BJ (cell line): ENCODE results near the gene CASP7. TPM values are rescaled to one million over a fixed set of nuclear protein-coding genes. Genes with fewer than 3 reads are reported as not detected.
"Not testable (repeated sequence)": the region's sequence is repeated elsewhere in the genome, so short reads cannot be mapped to it uniquely, and the experiment has no call there.

Experiments used
- CTCF ChIA-PET: fragments of 350-600 bp; formaldehyde crosslinking; extraction: SDS; loops from one replicate; lab custom pipeline; 2021; ENCODE audit warnings: antibody characterized with exemption, inconsistent platforms; lab: Yijun Ruan, JAX
- POLR2A ChIA-PET: fragments of 300-600 bp; sonication (Branson Sonifier 250); formaldehyde crosslinking; extraction: SDS; loops from one replicate; lab custom pipeline; 2021; ENCODE audit warnings: antibody characterized with exemption; lab: Charles Lee
- DNase-seq: peaks from one replicate; pipeline ENCODE4 v3.0.0-alpha.2; 2011; ENCODE audit warnings: low read depth
- H3K27me3 ChIP-seq: 2 replicates; pipeline ENCODE4 v1.6.0; 2011; ENCODE audit warnings: low read length; ENCODE audit not compliant: control insufficient read depth, insufficient read depth
- H3K36me3 ChIP-seq: 2 replicates; pipeline ENCODE4 v1.5.1; 2011; ENCODE audit warnings: low read length; ENCODE audit not compliant: control insufficient read depth, insufficient read depth
- H3K4me3 ChIP-seq: 2 replicates; pipeline ENCODE4 v1.5.1; 2011; ENCODE audit warnings: low read depth, mild to moderate bottlenecking, control low read depth, low read length
- polyA plus RNA-seq: library from polyadenylated mRNA; depleted of rRNA; stranded (reverse); fragments of >200 nt; gene quantifications from 2 replicates; pipeline ENCODE4 v1.2.3, GENCODE V29; 2011; rRNA removed
- TF ChIP-seq, protein P1 (sequence below): IDR thresholded peaks from 2 replicates; pipeline ENCODE4 v1.5.1; 2011; ENCODE audit warnings: low read depth, mild to moderate bottlenecking, control low read depth, inconsistent platforms, low read length, moderate library complexity; ENCODE audit not compliant: insufficient read depth

Gene CASP7
- polyA plus RNA-seq, 1 experiment: 22.9 TPM

DNA sequence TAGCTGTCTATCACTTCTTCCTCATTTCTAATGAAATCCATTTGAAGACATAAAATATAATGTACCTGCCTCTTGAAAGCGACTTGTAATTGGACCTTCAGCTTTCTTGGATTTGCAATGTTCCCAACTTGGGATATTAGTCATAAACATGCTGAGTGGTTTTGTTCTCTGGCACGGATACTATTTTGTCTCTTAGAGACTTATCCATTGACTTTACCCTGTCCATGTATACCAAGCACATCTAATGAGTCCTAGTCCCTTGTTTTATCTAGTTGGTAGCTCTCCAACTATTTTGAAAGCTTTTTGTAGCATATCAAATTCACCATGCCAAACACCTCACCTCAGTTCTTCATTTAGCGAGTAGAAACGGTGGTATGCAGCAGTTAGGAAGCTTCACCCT lies 90.6 kb downstream of the CASP7 start:
- TF ChIP-seq, protein P1, sequence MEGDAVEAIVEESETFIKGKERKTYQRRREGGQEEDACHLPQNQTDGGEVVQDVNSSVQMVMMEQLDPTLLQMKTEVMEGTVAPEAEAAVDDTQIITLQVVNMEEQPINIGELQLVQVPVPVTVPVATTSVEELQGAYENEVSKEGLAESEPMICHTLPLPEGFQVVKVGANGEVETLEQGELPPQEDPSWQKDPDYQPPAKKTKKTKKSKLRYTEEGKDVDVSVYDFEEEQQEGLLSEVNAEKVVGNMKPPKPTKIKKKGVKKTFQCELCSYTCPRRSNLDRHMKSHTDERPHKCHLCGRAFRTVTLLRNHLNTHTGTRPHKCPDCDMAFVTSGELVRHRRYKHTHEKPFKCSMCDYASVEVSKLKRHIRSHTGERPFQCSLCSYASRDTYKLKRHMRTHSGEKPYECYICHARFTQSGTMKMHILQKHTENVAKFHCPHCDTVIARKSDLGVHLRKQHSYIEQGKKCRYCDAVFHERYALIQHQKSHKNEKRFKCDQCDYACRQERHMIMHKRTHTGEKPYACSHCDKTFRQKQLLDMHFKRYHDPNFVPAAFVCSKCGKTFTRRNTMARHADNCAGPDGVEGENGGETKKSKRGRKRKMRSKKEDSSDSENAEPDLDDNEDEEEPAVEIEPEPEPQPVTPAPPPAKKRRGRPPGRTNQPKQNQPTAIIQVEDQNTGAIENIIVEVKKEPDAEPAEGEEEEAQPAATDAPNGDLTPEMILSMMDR: no peak
- H3K36me3 ChIP-seq: no peaks in the 10 kb centered on the region
- no peak overlapping the region for H3K4me3 ChIP-seq
- ChIA-PET CTCF (interaction anchor here (0.8 kb wide), 1 partner anchor 13 kb away, joined by 3 read pairs; no protein-coding TSS in a partner anchor), POLR2A (no interaction called here)
- peaks cover 15% of the 10 kb centered on the region for H3K27me3 ChIP-seq
- no peak for DNase-seq

DNA sequence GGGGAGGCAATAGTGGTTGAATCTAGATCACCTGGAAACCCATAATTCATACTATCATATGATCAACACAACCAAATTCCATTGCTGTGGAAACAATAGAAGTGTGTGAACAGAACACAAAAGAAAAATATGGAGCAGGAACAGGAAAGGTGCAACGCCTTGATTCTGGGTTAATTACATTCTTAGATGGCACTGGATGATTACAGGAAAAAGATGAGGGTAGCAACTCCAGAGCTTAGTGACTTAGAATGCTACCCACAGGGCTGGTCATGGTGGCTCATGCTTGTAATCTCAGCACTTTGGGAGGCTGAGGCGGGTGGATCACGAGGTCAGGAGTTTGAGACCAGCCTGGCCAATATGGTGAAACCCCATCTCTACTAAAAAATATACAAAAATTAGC lies 91.4 kb downstream of the CASP7 start:
- not testable (repeated sequence) for H3K36me3 ChIP-seq, DNase-seq, H3K4me3 ChIP-seq
- ChIA-PET CTCF (interaction anchor here (0.8 to 1.2 kb wide), 2 partner anchors 14 to 18 kb away, joined by 3 to 4 read pairs; no protein-coding TSS in a partner anchor), POLR2A (interaction anchor here (0.6 kb wide), 1 partner anchor 36 kb away, joined by 8 read pairs; no protein-coding TSS in a partner anchor)
- H3K27me3 ChIP-seq: peaks cover 15% of the 10 kb centered on the region

DNA sequence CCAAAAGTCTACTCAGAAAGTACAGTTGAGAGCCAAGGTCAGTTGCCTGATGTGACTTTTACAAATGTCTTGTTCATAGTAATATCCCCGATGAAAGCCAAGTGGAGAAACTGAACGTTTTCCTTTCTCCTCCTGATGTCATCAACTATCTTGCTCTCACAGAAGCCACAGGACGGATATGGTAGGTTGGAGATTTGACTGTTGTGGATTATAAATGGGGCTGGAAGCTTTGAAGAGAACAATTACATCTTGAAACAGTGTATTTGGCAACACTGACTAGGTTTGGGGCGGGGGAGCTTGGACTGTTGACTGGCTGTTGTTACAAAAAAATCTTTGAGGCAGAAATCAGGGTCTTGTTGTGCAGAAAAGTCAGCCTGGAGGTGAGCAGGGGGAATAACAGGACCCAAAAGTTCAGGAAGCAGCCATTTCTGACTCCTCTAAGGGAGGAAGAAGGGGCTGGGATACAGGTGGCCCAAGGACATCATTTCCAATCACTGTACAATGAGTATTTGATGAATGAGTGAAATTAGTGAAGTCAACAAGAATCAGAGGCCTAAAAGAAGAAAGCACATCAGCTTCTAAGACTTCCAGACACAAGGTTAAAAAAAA lies 96.1 kb downstream of the CASP7 start:
- TF ChIP-seq, protein P1: no peak
- Histone ChIP-seq H3K27me3 (peaks cover 3% of the 10 kb centered on the region; the same call in 1 of the 2 replicates), H3K36me3 (no peaks in the 10 kb centered on the region), H3K4me3 (no peak overlapping the region)
- POLR2A ChIA-PET: no interaction called here
- CTCF ChIA-PET: no interaction called here
- no peak for DNase-seq

DNA sequence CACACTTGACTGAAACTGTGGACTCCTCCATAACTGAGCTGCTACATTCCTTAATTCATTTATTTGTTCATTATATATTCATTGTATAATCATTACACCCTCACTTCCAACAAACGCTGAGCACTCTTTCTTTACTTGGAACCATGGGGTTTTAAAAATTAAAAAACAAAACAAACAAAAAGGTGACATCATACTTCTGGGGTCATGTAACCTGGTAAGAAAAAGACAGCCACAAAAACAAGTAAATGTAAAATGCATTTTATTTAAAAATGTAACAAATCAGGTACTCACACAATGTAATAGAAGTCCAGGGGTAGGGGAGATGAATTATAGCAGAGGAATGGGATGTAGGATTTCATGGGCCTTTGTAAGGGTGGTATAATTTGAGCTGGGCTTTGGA lies 96.8 kb downstream of the CASP7 start:
- DNase-seq: no peak
- TF ChIP-seq, protein P1: no peak
- no peak overlapping the region for H3K4me3 ChIP-seq
- CTCF ChIA-PET: no interaction called here
- H3K36me3 ChIP-seq: no peaks in the 10 kb centered on the region
- peaks cover 3% of the 10 kb centered on the region; the same call in 1 of the 2 replicates for H3K27me3 ChIP-seq
- POLR2A ChIA-PET: no interaction called here

Other genes with a start within 250 kb of the CASP7 start
- gene HABP2, start 126.9 kb upstream of the CASP7 start, polyA plus RNA-seq: 0.02 TPM in 1 of 2 replicates, not detected in the other
- gene NRAP, start 15.9 kb upstream of the CASP7 start, polyA plus RNA-seq: not detected in 2 replicates
- not detected in 2 replicates for gene PLEKHS1, start 71.8 kb downstream of the CASP7 start, polyA plus RNA-seq
- 3.2 and 5.6 TPM in 2 replicates for gene DCLRE1A, start 174.2 kb downstream of the CASP7 start, polyA plus RNA-seq
- gene NHLRC2, start 174.7 kb downstream of the CASP7 start, polyA plus RNA-seq: 4.2 and 8.2 TPM in 2 replicates